ENCODE measurements around the gene SURF4. TPM values are rescaled to one million over a fixed set of nuclear protein-coding genes. Genes with fewer than 3 reads are reported as not detected.
A peak's percentile ranks its signal among the peaks of the same experiment; 100 is the strongest.

The SURF4 gene
- total and polyA plus RNA-seq, 7 donors, result 45.6 to 120 (median 68.1) TPM

- no peaks in the 10 kb centered on the region for H3K36me3 ChIP-seq (ENCODE audit: insufficient read depth in 1 of 2, low read depth in 1 of 2)
- intact Hi-C loops (cut with DNase I), result no loop called here
- no peaks in the 10 kb centered on the region for H3K4me1 ChIP-seq
- no peak for TF ChIP-seq CTCF (IDR thresholded peaks at IDR 0.05)
- DNase-seq (no peak), ATAC-seq (no peak)
- WGBS, 3 donors, result 83 to 84% (median 84%) methylated on average over 9 of the region's 9 CpGs
- H3K9me3 ChIP-seq, result no peaks in the 10 kb centered on the region
- no peak overlapping the region for H3K27ac ChIP-seq
- no peak overlapping the region for H3K4me3 ChIP-seq
- H3K27me3 ChIP-seq (ENCODE audit: insufficient read depth in 3 of 3, low read length in 2 of 3), result peaks cover 0 to 10% (median 0%) of the 10 kb centered on the region in 3 donors
Measured at GRCh38 chr9:133387680-133388079, 11.8 kb upstream of the SURF4 start.

GRCh38 chr9:133386338-133386737 is 10.5 kb upstream of the SURF4 start:
- no peak for DNase-seq
- WGBS, 3 donors, result 69 to 74% (median 73%) methylated on average over 13 of the region's 13 CpGs
- intact Hi-C loops (cut with DNase I), result no loop called here
- Histone ChIP-seq H3K27me3 (ENCODE audit: insufficient read depth in 3 of 3, low read length in 2 of 3) (peaks cover 0 to 10% (median 0%) of the 10 kb centered on the region in 3 donors), H3K4me1 (no peaks in the 10 kb centered on the region), H3K4me3 (no peak overlapping the region), H3K27ac (no peak overlapping the region), H3K9me3 (no peaks in the 10 kb centered on the region), H3K36me3 (ENCODE audit: insufficient read depth in 1 of 2, low read depth in 1 of 2) (no peaks in the 10 kb centered on the region)
- no peak for ATAC-seq
- TF ChIP-seq CTCF (IDR thresholded peaks at IDR 0.05), result no peak

- peaks cover 0 to 5% (median 0%) of the 10 kb centered on the region in 3 donors for H3K27me3 ChIP-seq (ENCODE audit: insufficient read depth in 3 of 3, low read length in 2 of 3)
- DNase-seq (no peak), ATAC-seq (no peak)
- H3K4me3 ChIP-seq, result no peak overlapping the region
- H3K4me1 ChIP-seq, result no peaks in the 10 kb centered on the region
- no peaks in the 10 kb centered on the region for H3K36me3 ChIP-seq (ENCODE audit: insufficient read depth in 1 of 2, low read depth in 1 of 2)
- WGBS, 3 donors, result 80 to 86% (median 81%) methylated on average over 14 of the region's 14 CpGs
- no peaks in the 10 kb centered on the region for H3K9me3 ChIP-seq
- no peak for TF ChIP-seq CTCF (IDR thresholded peaks at IDR 0.05)
- H3K27ac ChIP-seq, result no peak overlapping the region
- intact Hi-C loops (cut with DNase I), result no loop called here
Measured at GRCh38 chr9:133385452-133385851, 9.6 kb upstream of the SURF4 start.

GRCh38 chr9:133384736-133385321 is 9.0 kb upstream of the SURF4 start:
- intact Hi-C loops (cut with DNase I), result no loop called here
- Histone ChIP-seq H3K4me3 (no peak overlapping the region), H3K36me3 (ENCODE audit: insufficient read depth in 1 of 2, low read depth in 1 of 2) (no peaks in the 10 kb centered on the region), H3K27me3 (ENCODE audit: insufficient read depth in 3 of 3, low read length in 2 of 3) (peaks cover 0 to 3% (median 0%) of the 10 kb centered on the region in 3 donors), H3K4me1 (no peaks in the 10 kb centered on the region), H3K9me3 (no peaks in the 10 kb centered on the region), H3K27ac (no peak overlapping the region)
- TF ChIP-seq CTCF (IDR thresholded peaks at IDR 0.05), result no peak
- 77 to 85% (median 85%) methylated on average over 17 of the region's 17 CpGs for WGBS, 3 donors
- DNase-seq (no peak), ATAC-seq (peak in 1 of 4 donors; percentile 8)

GRCh38 chr9:133383438-133383837 is 7.6 kb upstream of the SURF4 start:
- no peaks in the 10 kb centered on the region for H3K9me3 ChIP-seq
- H3K27ac ChIP-seq, result no peak overlapping the region
- H3K36me3 ChIP-seq (ENCODE audit: insufficient read depth in 1 of 2, low read depth in 1 of 2), result no peaks in the 10 kb centered on the region
- H3K27me3 ChIP-seq (ENCODE audit: insufficient read depth in 3 of 3, low read length in 2 of 3), result no peaks in the 10 kb centered on the region
- DNase-seq (no peak), ATAC-seq (no peak)
- no peaks in the 10 kb centered on the region for H3K4me1 ChIP-seq
- no peak for TF ChIP-seq CTCF (IDR thresholded peaks at IDR 0.05)
- 95 to 100% (median 98%) methylated on average over 3 of the region's 3 CpGs for WGBS, 3 donors
- intact Hi-C loops (cut with DNase I), result no loop called here
- H3K4me3 ChIP-seq, result no peak overlapping the region

Data from psoas muscle (tissue), 8 donors.